SKM-1 treated with dmso at 0.1 percent for 144 hours (cell line): ENCODE measurements around the gene DOCK2.
A peak's percentile ranks its signal among the peaks of the same experiment; 100 is the strongest.

Source experiments
- DNase-seq: peaks from one replicate; lab custom pipeline; 2025; ENCODE audit not compliant: unreplicated experiment; lab: John Stamatoyannopoulos, UW

DOCK2 gene

DNA sequence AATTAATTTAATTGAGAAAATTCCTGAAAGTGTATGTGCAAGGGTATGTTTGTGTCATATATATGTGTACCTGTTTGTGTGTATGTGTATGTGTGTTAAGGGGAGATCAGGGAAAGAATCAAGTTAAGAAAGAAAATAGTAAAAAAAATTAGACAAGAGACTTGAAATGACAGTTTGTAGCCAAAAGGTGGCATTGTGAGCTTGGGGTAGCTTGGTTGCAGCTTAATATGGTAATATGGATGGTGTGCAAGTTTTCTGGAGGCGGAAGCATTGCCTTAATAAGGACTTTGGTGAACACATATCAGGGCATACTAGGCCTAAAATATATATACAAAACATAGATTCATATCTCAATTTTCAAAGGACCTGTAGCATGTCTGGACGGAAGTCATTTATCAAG, 213.3 kb downstream of the DOCK2 start:
- DNase-seq = no peak

DNA sequence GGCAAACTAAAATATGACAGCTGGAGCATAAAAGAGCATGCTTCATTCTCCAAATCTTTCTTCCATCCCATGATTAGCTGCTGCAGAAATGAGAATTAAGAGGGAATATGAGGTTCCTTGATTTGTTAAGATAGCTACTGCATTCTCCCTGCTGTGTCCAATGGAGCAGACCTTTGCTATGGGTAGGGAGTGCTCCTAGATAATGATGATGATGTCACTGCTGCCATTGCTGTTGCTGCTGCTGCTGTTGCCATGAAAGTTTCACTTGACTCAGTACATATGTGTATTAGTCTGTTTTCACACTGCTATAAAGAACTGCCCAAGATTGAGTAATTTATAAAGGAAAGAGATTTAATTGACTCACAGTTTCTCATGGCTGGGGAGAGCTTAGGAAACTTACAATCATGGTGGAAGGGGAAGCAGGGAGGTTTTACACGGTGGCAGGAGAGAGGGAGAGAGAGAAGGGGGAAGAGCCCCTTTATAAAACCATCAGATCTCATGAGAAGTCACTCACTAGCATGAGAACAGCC, 214.3 kb downstream of the DOCK2 start:
- no peak for DNase-seq

DNA sequence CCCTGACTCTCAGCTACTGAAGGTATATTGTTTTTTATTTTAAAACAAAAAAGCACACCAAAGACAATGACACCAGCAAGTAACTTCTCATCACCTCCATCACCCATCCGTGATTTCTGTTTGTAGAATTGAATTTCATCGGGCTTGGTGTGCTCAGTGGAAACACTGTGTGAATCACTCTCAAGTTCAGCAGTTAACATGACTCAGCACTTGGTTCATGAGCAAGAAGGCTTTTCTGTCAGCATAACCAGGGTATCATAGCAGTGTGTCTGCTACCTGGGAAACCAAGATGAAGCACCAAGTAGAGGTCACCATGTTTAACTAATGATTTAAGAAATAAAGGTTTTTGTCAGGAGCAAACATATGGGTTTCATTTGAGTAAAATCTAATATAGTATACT, 219.5 kb downstream of the DOCK2 start:
- DNase-seq = no peak

DNA sequence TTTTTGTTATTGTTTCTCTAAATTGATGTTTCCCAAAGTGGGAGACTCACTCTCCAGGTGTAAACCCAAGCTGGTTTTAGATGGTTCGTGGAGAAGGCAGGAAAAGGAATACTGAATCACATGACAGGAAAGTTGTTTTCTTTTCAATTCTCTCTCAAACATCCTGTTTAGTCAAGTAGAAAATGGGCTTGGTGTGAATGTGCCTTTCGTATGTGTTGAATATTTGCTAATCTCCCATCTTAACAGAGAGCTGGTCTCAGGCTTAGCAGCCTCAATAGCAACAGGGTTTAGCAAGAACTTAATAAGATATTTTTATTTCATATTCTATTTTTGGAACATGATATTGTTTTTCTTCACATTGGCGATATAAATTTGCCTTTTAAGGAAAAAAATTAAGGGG, 223.5 kb downstream of the DOCK2 start:
- DNase-seq = no peak

DNA sequence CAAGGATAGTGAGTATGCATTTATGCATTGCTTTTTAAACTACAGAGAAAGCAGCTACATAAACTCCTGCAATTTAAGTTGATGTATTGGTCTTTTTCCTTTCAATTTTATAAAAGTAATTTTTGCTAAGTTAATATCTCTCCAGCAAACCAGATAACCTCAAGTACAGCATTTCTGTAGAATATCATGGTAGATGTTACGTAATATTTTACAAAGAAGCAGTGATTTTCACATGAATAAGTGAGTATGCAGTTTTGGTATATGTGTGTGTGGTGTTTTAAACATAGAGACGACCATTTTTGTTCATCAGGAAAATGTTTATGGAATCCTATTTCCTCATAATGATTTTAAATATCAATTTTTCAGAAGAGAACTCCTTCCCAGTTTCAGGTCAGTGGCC, 224.4 kb downstream of the DOCK2 start:
- no peak for DNase-seq

DNA sequence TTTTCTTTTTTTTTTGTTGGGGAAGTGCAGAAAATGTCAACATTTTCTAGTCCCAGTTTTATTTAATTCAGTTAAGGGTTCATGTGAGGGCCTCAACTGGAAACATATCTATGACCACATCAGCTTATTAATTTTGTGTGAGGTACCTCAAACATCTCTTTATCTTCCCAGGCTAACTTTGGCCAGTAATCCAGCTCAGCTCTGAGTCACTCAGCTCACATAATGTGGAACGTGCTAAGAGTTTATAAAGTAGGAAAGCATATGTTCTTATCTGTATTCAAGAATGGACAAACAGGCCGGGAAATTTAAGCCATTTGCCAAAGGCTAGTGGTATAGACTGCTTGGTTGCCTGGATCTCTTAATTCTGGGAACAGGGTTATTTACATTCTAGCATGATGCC, 224.9 kb downstream of the DOCK2 start:
- no peak for DNase-seq

DNA sequence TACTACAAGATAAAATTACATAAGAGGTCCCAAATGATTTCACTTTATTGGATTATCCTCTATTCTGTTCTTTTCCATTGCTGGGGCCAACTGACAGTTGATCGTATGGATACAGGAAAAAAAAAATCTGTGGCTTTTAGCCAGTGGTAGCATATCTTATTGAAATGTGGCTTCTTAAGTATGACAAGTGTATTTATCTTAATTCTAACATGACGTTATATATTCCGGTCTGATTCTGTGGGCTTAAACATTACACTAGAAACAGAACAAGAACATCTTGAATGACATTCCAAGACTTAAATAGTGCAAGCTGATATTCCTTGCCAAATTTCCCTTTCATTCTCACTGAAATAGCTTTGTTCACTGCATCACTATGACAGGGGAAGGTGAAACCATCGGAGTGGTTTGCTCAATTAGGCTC, 225.3 kb downstream of the DOCK2 start:
- DNase-seq = no peak

DNA sequence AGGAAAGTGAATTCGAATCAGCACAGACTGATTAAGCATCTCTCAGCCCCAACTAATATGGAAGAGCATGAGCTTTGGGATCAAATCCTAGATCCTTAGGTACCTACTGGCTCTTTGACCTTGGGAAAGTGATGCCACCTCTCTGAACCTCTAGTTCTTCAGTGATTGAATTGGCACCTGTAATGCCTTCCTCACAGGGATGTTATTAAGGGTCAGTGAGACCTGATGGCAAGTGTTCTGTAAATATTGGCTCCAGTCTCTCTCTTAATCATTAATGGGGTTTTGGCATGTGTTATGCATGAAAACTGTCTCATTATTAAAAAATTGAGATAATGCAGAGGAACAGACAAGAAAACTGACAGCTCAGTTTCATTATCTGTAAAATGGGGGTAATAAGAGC, 227.4 kb downstream of the DOCK2 start:
- no peak for DNase-seq

DNA sequence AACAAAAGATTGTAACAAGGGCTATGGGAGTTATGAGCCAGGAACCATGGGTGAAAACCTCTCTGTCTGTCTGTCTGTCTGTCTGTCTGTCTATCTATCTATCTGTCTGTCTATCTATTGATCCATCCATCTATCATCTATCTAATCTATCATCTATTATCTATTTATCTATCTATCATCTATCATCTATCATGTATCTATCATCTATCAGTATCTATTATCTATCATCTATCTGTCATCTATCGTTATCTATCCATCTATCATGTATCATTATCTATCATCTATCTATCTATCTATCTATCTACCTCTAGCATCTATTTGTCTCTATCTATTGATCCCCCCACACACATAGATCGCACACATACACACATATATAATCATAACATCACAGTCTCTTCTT, 230.3 kb downstream of the DOCK2 start:
- no peak for DNase-seq

DNA sequence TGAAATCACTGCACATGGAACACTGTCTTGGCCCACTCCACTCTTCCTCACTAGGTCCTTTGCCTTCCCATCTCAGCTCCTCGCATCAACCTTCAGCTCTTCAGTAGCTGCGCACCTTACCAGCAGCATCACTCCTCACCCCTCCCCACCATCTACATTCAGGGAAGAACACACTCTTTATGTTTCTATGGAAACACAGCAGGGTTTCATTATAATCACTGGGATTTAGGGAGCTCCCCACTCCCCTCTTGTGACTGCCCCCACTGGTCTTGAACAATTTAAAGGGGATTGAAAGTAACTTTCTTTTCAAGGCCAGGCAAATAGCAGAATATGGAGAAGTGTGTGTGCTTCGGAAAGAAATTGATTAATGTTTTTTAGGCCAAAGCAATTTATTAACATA, 232.0 kb downstream of the DOCK2 start:
- DNase-seq = no peak

DNA sequence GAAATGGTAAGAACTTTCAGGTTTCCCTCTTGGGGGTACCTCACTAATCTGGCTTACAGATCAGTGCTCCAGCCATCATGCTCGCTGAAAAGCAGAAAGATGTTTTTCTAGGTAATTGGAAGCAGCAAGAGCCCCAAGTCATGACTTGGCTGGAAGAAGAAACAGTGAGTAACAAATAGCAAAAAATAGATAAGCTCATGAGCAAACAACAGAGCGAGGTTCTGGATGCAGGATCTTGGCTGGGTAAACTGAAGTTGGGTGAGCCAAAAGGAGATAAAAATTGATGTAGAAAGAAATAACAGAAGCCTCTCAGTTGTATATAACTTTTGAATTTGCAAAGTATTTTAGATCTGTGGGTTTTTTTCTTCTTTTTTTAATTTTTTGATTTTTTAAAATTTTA, 233.1 kb downstream of the DOCK2 start:
- no peak for DNase-seq

DNA sequence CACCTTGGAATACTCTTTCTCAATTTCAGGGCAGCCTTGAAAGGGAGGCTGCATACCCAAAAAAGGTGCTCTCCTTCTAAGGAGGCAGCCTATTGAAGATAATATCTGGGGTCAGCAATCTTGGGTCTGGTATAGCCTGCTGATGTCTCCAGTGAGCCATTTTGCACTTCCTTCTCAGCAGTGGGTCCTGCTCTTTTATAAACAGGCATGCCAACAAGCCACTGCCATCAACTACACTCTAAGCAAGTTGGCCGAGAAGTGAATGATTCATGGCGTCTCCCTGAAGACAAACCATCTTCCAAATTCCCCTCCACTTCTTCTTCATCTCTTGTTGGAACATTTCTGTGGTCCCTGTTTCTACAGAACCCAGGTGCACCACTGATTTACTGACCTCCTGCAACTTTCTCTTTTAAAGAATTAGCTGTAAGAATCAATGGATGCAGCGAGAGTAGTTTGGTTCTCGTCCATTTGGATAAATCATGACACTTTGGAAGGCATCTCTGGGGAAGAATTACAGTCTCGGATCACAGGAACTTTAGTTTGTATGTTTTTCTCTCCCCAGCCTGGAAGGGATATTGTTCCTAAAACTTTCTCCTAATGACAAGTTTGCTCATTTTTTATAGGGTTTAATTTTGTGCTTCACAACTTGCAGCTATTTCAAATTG, 234.9 kb downstream of the DOCK2 start:
- no peak for DNase-seq

DNA sequence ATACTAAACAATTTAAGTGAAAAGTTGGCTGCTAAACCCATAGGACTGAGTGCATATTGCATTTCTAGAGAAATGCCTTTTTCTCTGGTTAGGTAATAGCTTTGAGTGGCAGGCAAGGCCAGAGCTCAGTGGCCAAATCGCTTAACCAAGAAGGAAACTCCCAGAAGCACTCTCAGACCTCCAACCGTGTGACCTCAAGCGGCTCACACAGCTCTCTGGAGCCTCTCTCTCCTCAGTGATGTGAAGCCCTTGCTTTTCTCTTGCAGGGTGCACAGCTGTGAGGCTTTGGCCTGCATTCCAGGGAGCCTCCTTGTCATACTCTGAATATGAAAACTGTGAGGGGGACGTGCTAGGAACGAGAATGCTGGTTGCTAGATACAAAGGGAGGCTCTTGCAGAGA, 236.6 kb downstream of the DOCK2 start:
- peak; percentile 92 for DNase-seq

DNA sequence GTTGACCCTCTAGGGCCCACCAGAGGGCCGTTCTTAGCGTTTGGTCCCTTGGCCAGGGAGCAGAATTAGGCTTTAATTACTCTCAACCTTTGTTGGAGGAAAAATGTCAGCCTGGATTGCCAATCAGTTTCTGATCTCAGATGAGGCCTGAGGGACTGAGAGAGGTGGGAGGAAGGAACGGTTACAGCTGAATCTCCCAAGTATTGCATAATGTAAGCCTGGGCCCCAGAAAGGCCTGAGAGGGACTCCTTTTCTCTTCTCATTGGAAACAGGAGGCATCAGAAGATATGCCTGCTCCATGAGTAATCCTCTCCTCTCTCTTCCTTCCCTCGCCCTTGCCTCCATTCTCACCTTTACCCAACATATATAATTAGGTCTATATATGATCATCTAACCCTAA, 237.5 kb downstream of the DOCK2 start:
- peak; percentile 57 for DNase-seq

DNA sequence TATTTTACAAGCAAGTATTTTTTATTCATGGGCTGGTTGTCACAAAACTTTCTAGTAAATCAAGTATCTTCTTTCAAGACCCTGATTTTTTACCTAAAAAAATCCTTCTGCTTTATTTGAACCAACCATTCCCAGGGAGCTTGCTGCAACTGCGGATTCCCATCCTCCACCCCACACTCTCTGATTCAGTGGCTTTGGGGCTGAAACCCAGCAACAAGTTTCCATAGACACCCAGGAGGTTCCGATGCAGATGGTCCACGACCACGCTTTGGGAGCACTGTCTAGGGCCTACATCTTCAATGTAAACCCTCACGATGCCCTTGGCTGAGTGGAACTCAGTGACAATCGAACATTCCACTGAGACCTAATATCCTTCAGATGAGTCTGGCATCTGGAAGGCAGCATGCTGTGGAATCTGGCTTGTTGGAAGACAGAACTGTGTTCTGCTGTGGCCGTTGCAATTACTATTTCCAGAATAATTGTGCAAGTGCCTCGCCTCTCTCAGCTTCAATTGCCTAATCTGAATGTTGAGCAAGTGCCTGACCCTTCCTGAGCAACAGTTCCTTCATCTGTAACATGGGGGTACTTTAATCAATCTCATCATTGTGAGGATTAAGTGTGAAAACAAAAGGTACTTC, 238.1 kb downstream of the DOCK2 start:
- peak; percentile 73 for DNase-seq

DNA sequence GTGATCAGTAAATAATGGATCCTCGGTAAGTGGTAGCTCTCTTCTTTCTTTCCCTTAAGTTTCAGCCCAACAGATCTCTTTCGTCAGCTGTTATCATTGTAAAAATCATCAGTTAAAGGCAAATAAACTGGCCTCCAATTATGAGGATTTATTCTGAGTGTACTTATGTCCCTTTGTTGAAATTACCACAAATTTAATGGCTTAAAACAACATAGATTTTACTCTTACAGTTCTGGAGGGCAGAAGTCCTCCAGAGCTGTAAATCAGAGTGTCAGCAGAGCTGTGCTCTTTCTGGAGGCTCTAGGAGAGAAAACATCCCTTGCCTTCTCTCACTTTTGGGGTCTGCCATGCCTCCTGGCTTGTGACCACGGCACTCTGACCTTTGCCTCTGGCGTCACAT, 238.7 kb downstream of the DOCK2 start:
- no peak for DNase-seq

DNA sequence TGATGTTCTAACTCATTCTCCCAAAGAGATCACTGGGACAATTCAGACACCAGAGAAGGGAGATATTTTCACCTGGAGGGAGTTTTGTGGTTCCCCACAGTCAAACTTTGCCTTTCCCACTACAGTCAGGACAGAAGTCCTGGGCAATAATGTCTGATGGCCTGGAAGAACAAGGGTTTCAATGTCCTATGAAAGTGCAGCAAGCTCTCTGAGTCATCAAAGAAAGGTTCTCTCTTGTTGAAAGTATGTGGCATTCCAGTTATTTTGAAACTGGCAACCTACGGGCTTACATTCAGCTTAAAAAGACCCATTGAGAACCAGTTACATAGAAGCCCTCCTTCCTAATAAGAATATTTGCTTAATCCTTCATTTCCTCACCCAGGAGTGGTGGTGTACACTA, 239.3 kb downstream of the DOCK2 start:
- no peak for DNase-seq

DNA sequence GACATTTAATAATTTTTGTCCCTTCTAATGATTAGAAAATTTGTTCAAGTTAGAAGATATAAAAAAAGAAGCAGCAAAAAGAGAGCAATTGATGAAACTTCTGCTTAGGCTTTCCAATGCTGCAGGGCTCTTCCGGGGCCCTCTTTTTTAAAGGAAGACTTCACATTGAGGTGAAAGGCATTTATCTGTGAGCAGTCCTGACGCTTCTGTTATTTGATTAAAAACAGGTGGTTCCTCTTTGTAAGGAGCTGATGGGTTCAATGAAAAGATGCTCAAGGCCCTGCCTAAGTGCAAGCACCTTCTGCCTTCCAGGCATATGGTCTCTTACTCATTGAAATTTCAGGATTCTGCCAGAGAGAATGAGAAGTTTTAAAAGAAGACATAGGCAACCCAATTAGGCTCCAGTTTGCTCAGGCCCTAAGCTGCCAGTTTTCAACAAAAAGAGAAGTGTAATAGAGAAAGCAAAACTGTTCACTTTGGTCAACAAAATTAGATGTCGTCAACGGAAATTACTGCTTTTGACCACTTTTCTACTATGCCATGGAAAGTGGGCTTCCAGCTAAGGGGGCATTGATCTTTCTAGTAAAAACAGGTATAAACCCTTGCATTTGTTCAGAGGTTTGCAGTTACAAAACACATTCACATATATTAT, 243.1 kb downstream of the DOCK2 start:
- no peak for DNase-seq

DNA sequence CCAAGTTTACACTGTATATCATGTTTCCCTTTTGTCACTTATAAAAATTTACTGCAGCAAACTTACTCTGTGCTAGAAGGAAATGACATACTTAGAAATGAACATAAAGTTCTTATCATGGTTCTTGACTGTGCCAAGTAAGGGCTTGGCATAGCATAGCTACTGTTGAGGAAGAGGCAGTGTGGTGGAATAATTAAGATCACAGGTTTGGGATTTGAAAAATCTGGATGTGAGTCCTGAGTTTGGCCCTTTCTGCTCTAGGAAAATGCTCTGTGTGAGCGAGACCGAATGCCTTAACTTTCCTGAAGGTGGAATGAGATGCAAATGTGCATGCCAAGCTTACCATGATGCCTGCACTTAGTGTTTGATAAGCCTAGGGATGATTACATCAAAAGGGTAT, 243.7 kb downstream of the DOCK2 start:
- DNase-seq = no peak

DNA sequence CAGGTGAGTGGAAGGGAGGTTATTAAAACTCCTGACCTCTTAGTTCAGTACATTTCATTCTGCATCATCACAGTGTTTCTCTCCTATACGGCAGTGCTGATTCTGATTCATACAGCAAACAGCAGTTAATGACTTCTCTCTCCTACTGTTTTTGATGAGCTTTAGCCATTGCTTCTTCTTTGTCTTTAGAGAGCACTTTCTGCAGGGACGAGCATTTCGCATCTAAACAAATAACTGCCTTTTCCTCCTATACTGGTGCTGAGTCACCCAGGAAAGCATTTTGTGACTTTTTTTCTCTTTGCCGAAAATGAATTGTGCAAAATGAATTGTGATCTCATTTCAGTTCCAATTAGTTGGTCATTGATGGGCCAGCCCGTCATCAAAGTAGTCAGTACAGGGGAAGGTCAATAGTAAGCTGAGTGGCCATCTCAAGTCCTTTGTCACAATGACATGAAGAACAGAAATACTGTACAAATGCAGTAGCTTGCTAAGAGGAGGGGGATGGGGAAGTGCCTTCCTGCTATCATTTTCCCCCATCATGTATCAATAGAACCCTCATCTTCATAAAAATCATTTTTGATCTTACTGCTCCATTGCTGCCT, 244.7 kb downstream of the DOCK2 start:
- DNase-seq = no peak

DNA sequence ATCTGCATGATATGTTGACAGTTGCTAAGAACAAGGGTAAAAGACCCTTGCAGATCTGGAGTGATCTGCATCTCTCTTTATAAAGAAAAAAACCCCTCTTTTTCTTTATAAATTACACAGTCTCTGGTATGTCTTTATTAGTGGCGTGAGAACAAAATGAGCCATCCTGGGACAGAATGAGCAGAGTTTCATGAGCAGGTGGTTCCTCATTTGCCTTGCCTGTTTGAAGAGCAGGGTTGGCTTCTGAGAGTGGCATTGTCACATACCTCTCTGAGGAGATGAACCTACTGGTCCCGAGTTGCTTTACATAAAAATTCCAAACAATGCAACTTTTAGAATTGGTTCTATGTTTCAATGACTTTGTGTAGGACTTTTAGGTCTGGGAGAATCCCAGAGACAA, 249.0 kb downstream of the DOCK2 start:
- DNase-seq = no peak

DNA sequence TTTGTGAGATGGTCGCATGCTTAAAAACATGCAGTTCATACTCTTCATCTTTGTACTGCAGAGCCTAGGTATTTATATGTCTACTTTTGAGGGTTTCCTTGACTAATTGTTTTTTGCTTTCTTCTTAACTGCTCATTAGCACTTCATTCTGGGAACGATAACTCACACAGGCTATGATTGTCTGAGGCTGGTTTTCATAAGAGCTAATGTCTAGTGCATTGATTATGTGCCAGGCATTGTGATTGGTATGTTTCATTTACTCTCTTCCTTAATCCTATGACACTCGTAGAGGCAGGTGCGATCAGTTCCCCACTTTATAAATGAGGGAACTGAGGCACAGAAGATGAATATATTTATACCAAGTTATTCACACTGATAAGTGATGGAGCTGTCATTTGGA, 249.6 kb downstream of the DOCK2 start:
- no peak for DNase-seq
